Activated CD4-positive, CD25-positive, alpha-beta regulatory T cell treated with anti-CD3 and anti-CD28 coated beads, Interleukin-2, amount 50 U/mL, for 24 hours (primary cell): ENCODE data around the gene CEP41.
"Not testable (repeated sequence)": the region's sequence is repeated elsewhere in the genome, so short reads cannot be mapped to it uniquely, and the experiment has no call there.

Experiments
- ATAC-seq, 2 donors: fragments of 150-1000 bp; cut with Tn5 transposase; one replicate each; pipeline ENCODE4 v1.10.0; 2021; ENCODE audit warnings: mild to moderate bottlenecking in 1 of 2, moderate library complexity in 1 of 2

CEP41 gene

DNA sequence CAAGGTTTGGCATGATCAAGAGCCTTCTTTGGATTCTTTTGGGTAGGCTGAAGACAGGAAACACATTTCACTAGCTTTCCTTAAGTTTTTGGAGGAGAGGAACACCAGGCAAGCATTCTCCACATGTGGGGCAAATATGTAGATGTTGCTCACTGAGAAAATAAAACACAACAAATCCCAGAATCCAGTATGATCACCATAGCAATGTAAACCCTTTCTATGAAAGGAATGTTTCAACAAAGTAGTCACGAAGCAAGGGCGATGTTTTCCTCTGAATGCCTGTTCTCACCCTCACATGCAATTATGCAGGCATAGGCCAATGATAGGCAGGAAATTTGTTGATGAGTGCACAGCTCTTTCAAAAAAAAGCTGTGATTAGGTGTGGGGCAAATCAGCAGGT is 20.5 kb upstream of the CEP41 start:
- ATAC-seq, result no peak

DNA sequence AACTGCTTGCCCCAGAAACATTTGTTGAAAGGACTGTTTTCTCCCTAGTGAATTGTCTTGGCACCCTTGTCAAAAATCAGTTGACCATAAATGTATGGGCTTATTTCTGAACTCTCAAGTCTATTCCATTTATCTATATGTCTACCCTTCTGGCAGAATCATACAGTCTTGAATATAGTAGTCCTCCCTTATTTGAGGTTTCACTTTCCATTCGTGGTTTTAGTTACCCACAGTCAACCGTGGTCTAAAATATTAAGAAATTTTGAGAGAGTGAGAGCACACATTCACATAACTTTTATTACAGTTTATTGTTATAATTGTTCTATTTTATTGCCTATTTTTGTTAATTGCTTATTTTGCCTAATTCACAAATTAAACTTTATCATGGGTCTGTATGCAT is 17.4 kb upstream of the CEP41 start:
- ATAC-seq, result peak; percentile 55 to 68

GRCh38 chr7:130454959-130455358 is 14.1 kb upstream of the CEP41 start:
- no peak for ATAC-seq

- ATAC-seq, result no peak
These were observed 12.1 kb upstream of the CEP41 start for GRCh38 chr7:130452951-130453350.

GRCh38 chr7:130451344-130451743 is 10.5 kb upstream of the CEP41 start:
- ATAC-seq, result not testable (repeated sequence)

- ATAC-seq, result no peak
These were observed 5.4 kb upstream of the CEP41 start for GRCh38 chr7:130446259-130446658.

DNA sequence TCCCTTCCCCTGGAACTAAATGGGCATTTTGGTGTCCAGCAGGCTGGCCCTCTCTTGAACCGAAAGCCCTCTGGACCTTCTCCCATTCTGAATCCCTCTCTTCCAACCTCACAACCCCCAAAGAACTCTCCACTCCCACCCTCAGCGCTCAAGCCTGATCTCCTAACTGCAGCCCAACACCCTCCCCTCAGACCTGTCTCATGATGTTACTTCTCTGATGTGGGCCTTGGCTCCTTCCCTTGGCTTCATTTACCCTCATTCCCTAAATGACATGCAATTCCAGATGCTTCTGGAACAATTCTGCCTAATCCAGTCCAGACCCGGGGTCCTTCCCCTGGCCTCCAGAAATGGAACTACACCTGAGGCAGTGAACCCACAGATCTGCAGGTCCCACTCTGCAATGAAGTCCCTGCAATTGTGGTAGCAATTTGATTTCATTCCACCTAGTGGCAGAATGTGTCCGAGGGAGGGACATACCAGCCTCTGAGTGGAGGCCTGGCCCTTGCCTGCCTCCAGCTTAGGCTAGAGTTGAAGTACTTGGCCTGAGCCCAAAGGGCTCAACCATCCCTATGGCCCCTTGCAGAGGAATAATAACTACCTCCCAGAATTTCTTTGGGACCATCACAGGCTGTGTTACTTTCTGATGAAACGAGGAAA is 4.1 kb upstream of the CEP41 start:
- no peak for ATAC-seq

DNA sequence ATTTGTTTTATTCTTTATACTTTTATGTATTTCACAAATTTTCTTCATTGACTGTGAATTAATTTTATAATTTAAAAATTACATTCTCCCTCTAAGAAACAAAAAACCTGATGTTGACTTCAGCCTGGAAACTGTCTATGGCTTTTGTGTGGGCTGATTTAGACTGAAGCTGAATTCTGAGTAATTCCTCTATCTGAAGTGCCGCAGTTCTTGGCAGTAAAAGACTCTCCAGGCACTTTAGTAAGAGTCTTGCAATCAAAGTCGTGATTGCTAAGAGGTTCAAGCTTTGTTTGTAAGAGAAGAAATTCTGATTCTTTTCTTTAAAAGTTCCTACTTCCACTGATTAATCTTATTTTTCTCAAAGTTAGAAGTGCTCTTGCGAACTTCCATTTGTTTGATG is 3.4 kb upstream of the CEP41 start:
- ATAC-seq, result no peak

DNA sequence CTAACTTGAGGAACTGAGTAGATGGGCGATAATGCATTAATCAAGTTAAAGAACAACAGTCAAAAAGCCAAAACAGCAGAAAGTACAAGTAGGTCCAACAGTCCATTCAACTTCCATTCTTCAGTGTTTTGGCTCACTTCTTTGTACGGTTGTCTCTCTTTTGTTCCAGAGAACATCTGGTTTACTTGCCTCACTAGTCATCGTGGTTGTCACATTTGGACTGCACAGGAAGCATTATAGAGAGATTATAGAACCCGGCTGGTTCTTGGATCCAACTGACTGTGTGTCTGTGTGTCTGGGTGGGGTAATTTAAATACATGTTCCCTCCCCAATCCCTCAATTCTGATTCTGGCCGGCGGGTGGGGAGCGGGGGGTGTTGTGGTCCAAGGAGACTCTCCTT is 1.8 kb upstream of the CEP41 start:
- ATAC-seq, result no peak

DNA sequence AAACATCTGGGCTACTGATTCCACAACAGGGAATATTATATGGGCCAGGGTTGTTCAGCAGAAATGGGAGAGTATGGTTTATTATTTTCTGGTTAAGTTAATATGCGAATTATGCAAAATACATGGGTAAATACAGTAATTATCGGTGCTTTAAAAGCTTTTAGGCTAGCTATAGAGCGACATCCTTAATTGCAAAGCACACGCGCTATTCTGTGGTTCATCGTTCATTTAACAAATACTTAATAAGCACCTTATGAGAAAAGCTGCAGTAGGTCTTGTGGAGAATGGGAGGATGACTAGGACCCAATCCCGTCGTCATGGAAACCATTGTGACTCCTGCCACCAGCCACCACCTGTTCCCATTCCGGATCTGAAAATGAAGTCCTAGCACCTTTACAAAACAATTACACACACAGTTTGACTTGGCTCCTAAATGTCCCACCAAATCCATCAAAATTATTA is 623 bp upstream of the CEP41 start:
- no peak for ATAC-seq

DNA sequence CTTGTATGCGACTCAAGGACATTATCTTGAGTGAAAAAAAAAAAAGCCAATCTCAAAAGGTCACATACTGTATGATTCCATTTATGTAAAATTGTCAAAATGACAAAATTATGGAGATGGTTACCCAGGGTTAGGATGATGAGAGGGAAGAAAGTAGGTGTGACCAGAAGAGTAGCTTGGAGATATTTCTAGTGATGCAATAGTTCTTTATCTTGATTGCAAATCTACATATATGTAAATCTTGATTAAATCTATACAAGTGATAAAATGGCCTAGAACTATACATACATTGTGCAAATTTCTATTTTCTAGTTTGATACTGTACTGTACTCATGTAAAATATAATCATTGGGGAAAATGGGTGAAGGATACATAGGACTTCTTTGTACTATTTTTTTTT is 4.6 kb downstream of the CEP41 start:
- no peak for ATAC-seq

DNA sequence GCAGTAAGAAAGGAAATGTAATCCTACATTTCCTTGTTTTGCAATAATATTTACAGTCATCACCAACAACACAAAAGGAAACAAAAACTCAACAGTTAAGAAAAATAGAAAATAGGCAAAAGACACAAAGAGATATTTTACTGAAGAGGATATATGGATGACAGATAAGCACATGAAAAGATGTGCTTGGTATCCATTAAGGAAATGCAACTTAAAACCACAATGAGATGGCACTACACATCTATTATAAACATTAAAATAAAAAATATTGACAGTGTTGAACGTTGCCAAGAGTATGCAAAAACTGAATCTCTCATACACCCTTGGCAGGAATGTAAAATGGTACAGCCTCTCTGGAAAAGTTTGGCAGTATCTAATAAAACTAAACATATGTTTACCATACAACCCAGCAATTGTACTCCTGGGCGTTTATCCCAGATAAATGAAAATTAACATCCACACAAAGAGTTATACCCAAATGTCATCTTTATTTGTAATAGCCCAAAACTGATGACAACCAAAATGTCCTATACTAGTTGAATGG is 5.4 kb downstream of the CEP41 start:
- ATAC-seq, result no peak

- no peak for ATAC-seq
These were observed 7.5 kb downstream of the CEP41 start for GRCh38 chr7:130433301-130433700.

DNA sequence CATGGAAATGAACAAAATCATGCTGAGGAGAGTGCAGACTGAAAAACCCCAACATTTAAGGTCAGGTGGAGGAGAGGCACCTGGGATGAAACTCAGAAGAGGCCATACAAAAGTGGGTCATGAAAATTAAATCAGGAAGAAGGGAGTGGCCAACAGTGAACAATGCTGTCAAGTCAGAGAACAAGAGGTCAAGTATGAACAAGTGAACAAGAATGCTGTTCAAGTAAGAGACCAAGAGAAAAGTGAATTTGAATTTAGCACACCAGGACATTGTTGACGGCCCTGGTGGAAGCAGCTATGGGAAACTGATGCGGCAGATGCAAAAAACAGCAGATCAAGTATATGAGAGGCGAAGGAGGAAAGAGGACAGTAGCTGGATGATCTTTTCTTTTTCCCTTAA is 7.9 kb downstream of the CEP41 start:
- no peak for ATAC-seq

DNA sequence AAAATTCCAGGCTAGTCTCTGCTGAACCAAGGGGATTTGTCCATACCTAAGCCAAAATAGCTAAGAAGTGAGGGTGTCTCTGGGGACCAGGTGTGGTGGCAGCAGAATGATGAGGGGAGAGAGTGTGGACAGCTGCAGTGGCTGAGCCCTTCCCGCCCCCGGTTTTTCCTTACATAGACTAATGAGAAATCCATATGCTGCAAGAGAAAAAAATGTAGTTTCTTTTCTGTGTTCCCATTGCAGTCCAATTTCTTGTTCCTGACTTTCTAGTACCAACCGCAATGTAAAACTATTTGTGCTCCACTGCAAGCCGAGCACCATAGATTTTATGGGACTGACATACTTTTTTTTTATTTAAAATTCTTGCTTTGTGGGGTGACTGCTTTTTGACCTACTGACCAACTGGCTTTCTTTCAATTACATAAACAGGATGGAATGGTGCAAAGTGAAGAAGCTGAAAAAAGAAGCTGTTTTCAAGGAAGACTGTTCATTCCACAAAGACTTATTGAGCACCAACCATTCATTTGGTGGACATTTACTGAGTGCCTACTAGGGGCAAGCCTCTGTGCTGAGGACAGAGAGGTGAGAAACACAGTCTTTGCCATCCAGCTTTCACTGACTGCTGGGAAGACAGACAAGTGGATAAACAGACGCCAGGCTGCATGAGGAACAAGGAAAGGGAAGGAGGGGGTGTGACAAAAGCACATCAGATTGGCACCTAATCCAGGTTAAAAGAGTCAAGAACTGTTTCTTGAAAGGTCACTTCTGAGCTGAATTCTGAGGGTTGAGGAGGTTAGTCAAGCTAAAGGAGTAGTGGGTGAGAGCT is 9.8 kb downstream of the CEP41 start:
- ATAC-seq, result no peak

- no peak for ATAC-seq
These were observed 10.7 kb downstream of the CEP41 start for GRCh38 chr7:130430115-130430514.

DNA sequence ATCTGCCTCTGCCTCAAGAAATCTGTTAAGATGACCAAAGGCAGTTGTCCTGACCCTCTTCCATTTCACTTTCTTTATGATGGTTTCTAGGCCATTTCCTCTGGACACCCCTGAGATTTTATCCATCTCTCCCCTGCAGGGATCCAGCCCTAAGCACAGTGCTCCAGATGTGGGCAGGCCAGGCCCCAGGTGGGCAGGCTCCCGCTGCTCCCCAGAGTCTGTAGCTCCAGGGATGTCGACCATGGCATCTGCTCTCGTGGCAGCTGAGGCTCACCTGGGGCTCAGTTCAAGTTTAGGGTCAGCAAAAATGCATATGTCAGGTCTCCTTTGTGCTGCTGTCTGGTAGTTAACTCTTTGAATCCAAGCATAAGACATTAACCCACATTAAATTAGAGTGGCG is 11.8 kb downstream of the CEP41 start:
- no peak for ATAC-seq

- ATAC-seq, result no peak
These were observed 14.3 kb downstream of the CEP41 start for GRCh38 chr7:130426564-130426963.

DNA sequence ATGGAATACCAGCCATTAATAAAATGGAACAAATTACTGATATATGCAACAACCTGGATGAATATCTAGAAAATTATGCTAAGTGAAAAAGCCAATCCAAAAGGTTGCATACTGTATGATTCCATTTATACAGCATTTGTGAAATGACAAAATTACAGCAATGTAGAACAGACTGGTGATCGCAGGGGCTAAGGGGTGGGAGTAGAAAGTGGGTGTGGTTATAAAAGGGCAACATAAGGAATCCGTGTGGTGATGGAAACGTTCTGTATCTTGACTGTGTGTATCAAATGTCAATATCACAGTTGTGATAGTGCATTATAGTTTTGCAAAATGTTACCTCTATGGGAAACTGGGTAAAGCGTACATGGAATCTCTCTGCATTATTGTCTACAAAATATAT is 15.0 kb downstream of the CEP41 start:
- no peak for ATAC-seq

DNA sequence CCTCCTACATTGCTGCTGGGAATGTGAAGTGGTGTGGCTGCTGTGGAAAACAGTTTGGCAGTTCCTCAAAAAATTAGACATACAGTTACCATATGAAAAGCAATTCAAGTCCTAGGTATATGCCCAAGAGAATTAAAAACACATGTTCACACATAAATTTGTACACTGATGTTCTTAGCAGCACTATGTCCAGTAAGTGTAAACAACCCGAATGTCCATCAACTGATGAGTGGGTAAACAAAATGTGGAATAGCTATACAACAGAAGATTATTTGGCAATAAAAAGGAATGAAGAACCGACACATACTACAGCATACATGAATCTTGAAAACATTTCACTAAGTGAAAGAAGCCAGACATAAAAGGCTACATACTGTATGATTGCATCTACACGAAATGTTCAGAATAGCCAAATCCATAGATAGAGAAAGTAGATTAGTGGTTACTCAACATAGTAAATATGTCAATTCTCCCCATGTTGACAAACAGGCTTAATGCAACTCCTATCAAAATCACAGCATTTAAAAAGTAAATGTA is 17.2 kb downstream of the CEP41 start:
- ATAC-seq, result no peak

DNA sequence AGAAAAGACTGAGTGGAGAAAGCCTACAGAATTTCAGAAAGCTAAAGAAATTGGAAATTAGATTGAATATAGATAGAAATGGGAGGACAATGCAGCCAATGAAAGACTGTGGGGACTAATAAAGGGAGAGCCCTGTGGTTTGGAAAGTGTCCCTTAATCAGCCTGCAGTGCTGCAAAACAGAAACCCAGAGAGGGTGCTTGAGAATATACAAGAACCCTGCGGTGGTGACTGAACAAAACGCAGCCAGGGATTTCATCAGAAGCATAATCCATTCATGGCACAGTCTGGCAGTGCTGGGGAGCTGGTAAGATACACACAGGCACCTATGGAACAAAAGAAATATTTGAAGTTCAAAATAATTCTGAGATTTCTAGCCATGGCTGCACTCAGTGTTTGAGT is 19.1 kb downstream of the CEP41 start:
- ATAC-seq, result peak; percentile 13 to 25

DNA sequence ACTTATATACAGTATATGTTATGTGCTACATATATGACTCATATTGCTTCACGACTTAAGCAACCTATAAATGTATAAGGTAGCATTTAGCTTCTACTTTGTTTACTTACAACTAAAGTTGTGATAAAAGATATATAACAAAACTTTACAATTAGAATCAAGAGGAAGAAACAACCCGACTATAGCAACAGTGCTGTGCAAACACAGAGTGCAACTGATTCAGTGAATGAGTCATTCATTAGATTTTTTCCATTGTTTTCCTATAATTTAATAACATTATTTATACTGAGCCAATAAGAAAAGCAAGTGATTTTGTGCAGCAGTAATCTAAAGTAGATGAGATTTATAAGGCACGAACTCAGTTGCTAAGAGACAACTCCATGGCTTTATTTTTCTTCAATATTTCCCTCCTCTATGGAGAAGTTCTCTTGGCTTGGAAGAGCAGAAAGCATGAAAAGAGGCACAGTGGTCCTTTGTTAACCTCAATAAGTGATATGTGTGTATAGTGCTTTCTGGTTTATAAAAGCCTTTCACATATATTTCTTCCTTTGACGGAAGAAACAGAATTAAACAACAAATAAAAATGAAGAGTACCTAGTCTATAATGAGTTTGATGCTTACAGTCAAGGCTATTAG is 19.8 kb downstream of the CEP41 start:
- no peak for ATAC-seq

GRCh38 chr7:130419658-130420057 is 21.2 kb downstream of the CEP41 start:
- peak in 1 of 2 donors; percentile 48 for ATAC-seq
